ENCODE data around the gene THAP7.

DNA sequence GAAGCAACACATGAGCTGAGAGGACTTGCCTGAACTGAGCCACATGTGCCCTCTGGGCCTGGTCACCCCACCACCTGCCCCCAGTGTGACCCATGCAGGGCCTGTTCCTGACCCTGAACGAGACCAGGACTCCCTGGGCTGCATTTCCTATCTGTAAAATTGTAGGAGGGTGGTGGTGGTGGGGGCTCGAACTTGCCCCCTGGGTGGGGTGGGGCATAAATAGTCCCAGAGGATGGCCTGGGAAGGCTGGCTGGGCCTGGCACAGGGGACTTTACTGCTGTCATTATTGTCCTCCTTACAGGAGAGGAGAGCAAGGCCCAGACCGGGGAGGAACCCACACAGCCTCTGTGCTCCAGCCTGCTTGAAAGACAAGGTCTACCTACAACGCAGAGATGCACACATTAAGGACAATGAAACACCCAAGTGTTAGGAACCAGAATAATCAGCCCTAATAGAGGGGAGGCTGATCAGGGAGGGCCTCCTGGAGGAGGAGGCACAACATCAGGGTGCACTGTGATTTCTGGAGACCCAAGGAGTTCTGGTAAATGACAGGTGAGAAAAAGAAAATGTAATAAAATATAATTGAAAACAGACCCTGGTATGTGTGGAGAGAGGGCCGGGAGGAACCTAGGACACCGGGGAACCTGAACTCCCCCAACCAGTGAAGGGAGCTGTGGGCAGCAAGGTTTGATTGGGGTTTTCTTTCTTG, 37.7 kb downstream of the THAP7 start:
- TF ChIP-seq CTCF (IDR thresholded peaks at IDR 0.05; ENCODE audit: low read depth, low read length, poor library complexity, severe bottlenecking), result no peak
- peak; percentile 68; the same call in 1 of the 2 replicates for TF ChIP-seq EZH2phosphoT487 (IDR thresholded peaks at IDR 0.05; ENCODE audit: borderline replicate concordance, low read length)
